HepG2 (cell line): ENCODE measurements around the gene FKBP14. TPM values are rescaled to one million over a fixed set of nuclear protein-coding genes. Genes with fewer than 3 reads are reported as not detected.

Experiments used
- ATAC-seq: fragments of 200-7000 bp; cut with Tn5 transposase; 3 replicates; pipeline ENCODE4 v1.9.1; 2020; ENCODE audit warnings: mild to moderate bottlenecking, moderate library complexity
- BruUV-seq: library from RNA; stranded (reverse); fragments of 400-500 nt; replicated peaks from 2 replicates; lab custom pipeline; 2021; lab: Mats Ljungman, UMichigan
- CTCF ChIA-PET: fragments of 300-600 bp; formaldehyde crosslinking; extraction: SDS; loops from one replicate; lab custom pipeline; 2021; ENCODE audit warnings: low total read pairs, inconsistent platforms, low intra/inter-chr PET ratio; lab: Yijun Ruan, JAX
- POLR2A ChIA-PET: fragments of 350-600 bp; sonication (Branson Sonifier 250); formaldehyde crosslinking; loops from one replicate; lab custom pipeline; 2020; ENCODE audit warnings: antibody characterized with exemption, inconsistent platforms; lab: Yijun Ruan, JAX
- DNase-seq: peaks from one replicate; pipeline ENCODE4 v3.0.0-alpha.2; 2015; ENCODE audit warnings: low spot score
- FAIRE-seq: peaks from 3 replicates; lab custom pipeline; 2011; peaks lifted over from hg19 to GRCh38; lab: Jason Lieb, UNC
- H2AFZ ChIP-seq: one replicate; pipeline ENCODE4 v1.6.1; 2011; ENCODE audit warnings: low read length, inconsistent platforms
- H3K27ac ChIP-seq: fragments of 300-600 bp; 3 replicates; pipeline ENCODE4 v1.8.0; 2011; ENCODE audit warnings: mixed run types, mild to moderate bottlenecking, mixed read lengths, low read length, inconsistent platforms; ENCODE audit not compliant: insufficient read depth; ENCODE audit errors: extremely low read length
- H3K27me3 ChIP-seq, 2 experiments: fragments of 200-600 bp in 1 of 2; 2 replicates in 1 of 2; 3 replicates in 1 of 2; pipeline versions ENCODE4 v1.6.0 to v1.8.0; 2011; ENCODE audit warnings: low read length in 2 of 2, mild to moderate bottlenecking in 2 of 2, moderate library complexity in 2 of 2, inconsistent platforms in 1 of 2; ENCODE audit not compliant: insufficient read depth in 2 of 2, control insufficient read depth in 1 of 2
- H3K36me3 ChIP-seq, 2 experiments: fragments of 200-600 bp in 1 of 2; replicated peaks in 1 of 2; 2 replicates in 1 of 2; 3 replicates in 1 of 2; pipeline versions ENCODE4 v1.5.1 to v1.8.0; 2011; ENCODE audit warnings: low read length in 2 of 2, inconsistent platforms in 1 of 2; ENCODE audit not compliant: insufficient read depth in 2 of 2, control insufficient read depth in 1 of 2
- H3K4me1 ChIP-seq: 2 replicates; pipeline ENCODE4 v1.5.1; 2012; ENCODE audit warnings: low read length, inconsistent platforms; ENCODE audit not compliant: insufficient read depth
- H3K4me2 ChIP-seq: 2 replicates; pipeline ENCODE4 v1.6.0; 2011; ENCODE audit warnings: low read depth, low read length, inconsistent platforms
- H3K4me3 ChIP-seq, 3 experiments: fragments of 200-600 bp in 1 of 3; sonication (generic), shearing (Covaris generic) in 1 of 3; replicated peaks in 1 of 3; 2 replicates each; pipeline ENCODE4 v1.5.1; 2011 to 2016; ENCODE audit warnings: low read length in 3 of 3, inconsistent platforms in 2 of 3, low read depth in 2 of 3, mild to moderate bottlenecking in 2 of 3, control low read depth in 1 of 3, mixed read lengths in 1 of 3; ENCODE audit not compliant: insufficient read depth in 1 of 3
- H3K79me2 ChIP-seq: one replicate; pipeline ENCODE4 v1.6.1; 2011; ENCODE audit warnings: low read length, inconsistent platforms; ENCODE audit not compliant: insufficient read depth
- H3K9ac ChIP-seq: 2 replicates; pipeline ENCODE4 v1.6.0; 2011; ENCODE audit warnings: mild to moderate bottlenecking, low read depth, low read length, inconsistent platforms; ENCODE audit not compliant: insufficient read depth
- H3K9me3 ChIP-seq: 2 replicates; pipeline ENCODE4 v1.5.1; 2012; ENCODE audit warnings: mild to moderate bottlenecking, low read length
- H4K20me1 ChIP-seq: 2 replicates; pipeline ENCODE4 v1.6.0; 2011; ENCODE audit warnings: inconsistent platforms, mild to moderate bottlenecking, low read length, moderate library complexity; ENCODE audit not compliant: insufficient read depth
- ETS1 ChIP-seq: sonication (generic); formaldehyde crosslinking; IDR thresholded peaks from 2 replicates; pipeline ENCODE4 v1.4.0; 2020; ENCODE audit warnings: missing genetic modification reagents
- ISL2 ChIP-seq: sonication (generic); formaldehyde crosslinking; IDR thresholded peaks from 2 replicates; pipeline ENCODE4 v1.5.0; 2020; ENCODE audit warnings: missing genetic modification reagents
- KAT8 ChIP-seq: IDR thresholded peaks from 2 replicates; pipeline ENCODE4 v1.6.1; 2016; ENCODE audit warnings: missing genetic modification reagents, missing compliant biosample characterization
- RFXANK ChIP-seq: IDR thresholded peaks from 2 replicates; pipeline ENCODE4 v1.6.1; 2016
- ZNF180 ChIP-seq: sonication (generic); formaldehyde crosslinking; IDR thresholded peaks from 2 replicates; pipeline ENCODE4 v1.4.0; 2020; ENCODE audit warnings: low read depth, missing genetic modification reagents, borderline replicate concordance
- ZNF207 ChIP-seq: fragments of 450-650 bp; IDR thresholded peaks from 2 replicates; pipeline ENCODE4 v1.6.1; 2016; ENCODE audit warnings: antibody characterized with exemption, borderline replicate concordance
- WGBS: methylation state at CpG from one replicate; pipeline ENCODE4 v1.1.6; 2017; ENCODE audit warnings: low lambda C conversion rate; 5-methylcytosine and 5-hydroxymethylcytosine counted together
- in situ Hi-C: cut with HindIII; loops from 2 replicates; pipeline ENCODE4 v1.10.0; 2017; ENCODE audit warnings: low pct_unique_long_range_greater_than_20kb; ENCODE audit not compliant: extremely low pct_ligation_motif_present
- intact Hi-C: fragments of 100-400 bp; cut with micrococcal nuclease; formaldehyde crosslinking; loops from one replicate; pipeline ENCODE4 v1.10.0; 2022; ENCODE audit not compliant: unreplicated experiment
- polyA plus RNA-seq, 8 experiments: library from polyadenylated mRNA; depleted of rRNA in 3 of 8; stranded (reverse) in 7 of 8; unstranded in 1 of 8; fragments of >200 nt; fragmentation: Illumina TruSeq in 4 of 8; extraction: Trizol in 4 of 8; gene quantifications; 2 replicates each; pipeline versions ENCODE4 v1.2.1 to v1.2.3, GENCODE V29; 2011 to 2016; ENCODE audit warnings: low read depth in 4 of 8, missing spikeins in 1 of 8, mixed read lengths in 1 of 8; ENCODE audit not compliant: insufficient read depth in 1 of 8
- total RNA-seq, 5 experiments: library from RNA; depleted of rRNA; stranded (reverse); fragments of >200 nt; fragmentation: Illumina TruSeq; extraction: Trizol; gene quantifications; 2 replicates each; pipeline ENCODE4 v1.2.3, GENCODE V29; 2016; ENCODE audit warnings: low read depth in 1 of 5

FKBP14 gene
- total and polyA plus RNA-seq, 2 of the 13 experiments (the other 11 are each of a cell fraction or from before 2014, with no cell fraction given) = 20.0 to 32.3 TPM

- in situ Hi-C loops = loop anchor here (10.0 kb wide), 1 partner anchor 193 kb away; no protein-coding TSS in a partner anchor
- Histone ChIP-seq H3K27me3 (no peaks in the 10 kb centered on the region), H3K79me2 (no peaks in the 10 kb centered on the region), H3K9me3 (no peaks in the 10 kb centered on the region), H4K20me1 (no peaks in the 10 kb centered on the region), H2AFZ (no peak overlapping the region), H3K4me1 (peaks cover 7% of the 10 kb centered on the region), H3K9ac (no peak overlapping the region), H3K4me2 (no peak overlapping the region), H3K27ac (no peak overlapping the region), H3K36me3 (peaks cover 7 to 43% of the 10 kb centered on the region in 2 experiments; a peak in 4 of 5 replicates), H3K4me3 (no peak overlapping the region)
- POLR2A ChIA-PET = no interaction called here
- no peak for TF ChIP-seq ZNF207
- no peak for TF ChIP-seq KAT8 (CRISPR knock-in tag)
- no TSS peak for BruUV-seq
- no peak for DNase-seq
- no peak for ATAC-seq
- CTCF ChIA-PET = no interaction called here
- no peak for FAIRE-seq
- intact Hi-C loops = no loop called here
These were observed 41.6 kb upstream of the FKBP14 start for GRCh38 chr7:30068117-30068516.

- BruUV-seq = no TSS peak
- Histone ChIP-seq H3K27me3 (no peaks in the 10 kb centered on the region), H3K36me3 (peaks cover 6 to 48% of the 10 kb centered on the region in 2 experiments; a peak in 4 of 5 replicates), H3K4me3 (no peak overlapping the region), H3K4me2 (no peak overlapping the region), H3K9ac (no peak overlapping the region), H4K20me1 (no peaks in the 10 kb centered on the region)
- CTCF ChIA-PET = no interaction called here
- TF ChIP-seq ZNF180 (CRISPR knock-in tag) = no peak
- no peak for TF ChIP-seq ETS1 (CRISPR knock-in tag)
- no peak for TF ChIP-seq ISL2 (CRISPR knock-in tag)
- TF ChIP-seq RFXANK (CRISPR knock-in tag) = no peak
- TF ChIP-seq, all 625 proteins: peak for 0
- Histone ChIP-seq H3K4me1 (peaks cover 7% of the 10 kb centered on the region), H3K79me2 (no peaks in the 10 kb centered on the region), H3K9me3 (no peaks in the 10 kb centered on the region), H3K27ac (no peak overlapping the region), H2AFZ (no peak overlapping the region)
- no peak for ATAC-seq
- no peak for FAIRE-seq
- POLR2A ChIA-PET = no interaction called here
- in situ Hi-C loops (loop anchor here (10.0 kb wide), 1 partner anchor 192 kb away; no protein-coding TSS in a partner anchor), intact Hi-C loops (no loop called here)
- WGBS = 90% methylated on average over 1 of the region's 1 CpG
- DNase-seq = no peak
These were observed 40.2 kb upstream of the FKBP14 start for GRCh38 chr7:30066687-30067086.
